Adrenal gland (tissue), 12 donors: Measurements from ENCODE around the gene INHBB. TPM values are rescaled to one million over a fixed set of nuclear protein-coding genes. Genes with fewer than 3 reads are reported as not detected.

Experiments used
- DNase-seq, 7 donors: peaks; one replicate each; pipeline ENCODE4 v3.0.0-alpha.2; 2019 to 2020
- H3K27ac ChIP-seq, 5 donors: fragments of 200-600 bp; sonication (generic) in 4 of 5; 1 replicate in 3 of 5; 2 replicates in 2 of 5; pipeline versions ENCODE4 v1.5.1 to v1.8.0; 2016 to 2020; ENCODE audit warnings: mild to moderate bottlenecking in 1 of 5
- H3K27me3 ChIP-seq: fragments of 200-600 bp; 2 replicates; pipeline ENCODE4 v1.8.0; 2021
- H3K36me3 ChIP-seq, 2 donors: fragments of 200-600 bp; replicated peaks in 1 of 2; 1 replicate in 1 of 2; 2 replicates in 1 of 2; pipeline versions ENCODE4 v1.5.1 to v1.8.0; 2018 to 2022
- H3K4me1 ChIP-seq, 2 donors: fragments of 200-600 bp; replicated peaks in 1 of 2; 1 replicate in 1 of 2; 2 replicates in 1 of 2; pipeline versions ENCODE4 v1.5.1 to v1.8.0; 2018 to 2021
- H3K4me3 ChIP-seq, 4 donors: fragments of 200-600 bp; sonication (generic) in 3 of 4; one replicate each; pipeline ENCODE4 v1.5.1; 2016 to 2018
- H3K9me3 ChIP-seq, 3 donors: fragments of 200-600 bp; sonication (generic) in 1 of 3; replicated peaks in 1 of 3; 1 replicate in 2 of 3; 2 replicates in 1 of 3; pipeline versions ENCODE4 v1.5.1 to v1.8.0; 2016 to 2021
- CTCF ChIP-seq, 6 experiments: fragments of 450-650 bp in 4 of 6; fragments of 200-600 bp in 2 of 6; sonication (generic) in 1 of 6; IDR thresholded peaks; 1 replicate in 5 of 6; 2 replicates in 1 of 6; pipeline versions ENCODE4 v1.5.1 to v1.8.0; 2016 to 2021; ENCODE audit warnings: antibody characterized with exemption in 6 of 6, mild to moderate bottlenecking in 2 of 6, moderate library complexity in 1 of 6
- POLR2A ChIP-seq, 2 donors: fragments of 450-650 bp; IDR thresholded peaks; one replicate each; pipeline ENCODE4 v1.6.1; 2017; ENCODE audit warnings: antibody characterized with exemption in 2 of 2, mild to moderate bottlenecking in 2 of 2, moderate library complexity in 1 of 2
- WGBS, 4 donors: extraction: QIAGEN DNeasy Blood & Tissue Kit in 2 of 4; methylation state at CpG; one replicate each; pipeline versions ENCODE4 v1.1.5 to v1.1.7; 2013 to 2017; 5-methylcytosine and 5-hydroxymethylcytosine counted together
- intact Hi-C, 2 donors: fragments of 100-400 bp; cut with DNase I; formaldehyde crosslinking; loops; one replicate each; pipeline versions ENCODE4 v1.14.1 to v1.15.0; 2022 to 2023
- polyA plus RNA-seq, 3 donors: library from polyadenylated mRNA; stranded (reverse); fragments of 200-250 nt in 2 of 3; fragments of 350-450 nt in 1 of 3; fragmentation: Illumina TruSeq in 1 of 3; extraction: RNeasy Lipid Tissue Mini Kit (QIAGEN cat#74804) in 1 of 3; gene quantifications; one replicate each; pipeline ENCODE4 v1.2.3, GENCODE V29; 2013 to 2014
- total RNA-seq, 9 donors: library from RNA; depleted of rRNA in 4 of 9; stranded (reverse); fragments of >200 nt in 4 of 9; fragments of 120-200 nt in 1 of 9; fragmentation: NEBNext Ultra II Directional in 1 of 9; extraction: Animal tissue kit (Norgen Biotek cat#: 25700) in 1 of 9; gene quantifications; one replicate each; pipeline versions ENCODE4 v1.1.0 to v1.2.4, GENCODE V29; 2013 to 2023
- donor health status: healthy with polysubstance abuse.
- donor health status: Bipolar disorder and iron deficiency.
- donor health status: DM: yes; HTN: yes; CAD: no.
- donor health status: DM: no; HTN: no; CAD: no.
- donor health status: DM: no; HTN: no; CAD: no.
- donor health status: DM: yes; HTN: yes; CAD: no.

The INHBB gene
- total and polyA plus RNA-seq, 12 donors = 0.28 to 9.1 (median 6.8) TPM

- intact Hi-C loops = no loop called here
- WGBS, 4 donors = 78 to 84% (median 84%) methylated on average over 11 to 16 of the region's 16 CpGs
- no peaks in the 10 kb centered on the region for H3K4me1 ChIP-seq
- DNase-seq = no peak
- no peaks in the 10 kb centered on the region for H3K9me3 ChIP-seq
- H3K36me3 ChIP-seq = no peaks in the 10 kb centered on the region
- H3K27me3 ChIP-seq = no peaks in the 10 kb centered on the region
- H3K4me3 ChIP-seq = no peak overlapping the region
- no peak for TF ChIP-seq CTCF (IDR thresholded peaks at IDR 0.05)
- H3K27ac ChIP-seq = no peak overlapping the region
Observed at GRCh38 chr2:120371969-120372625, 26.2 kb downstream of the INHBB start.

GRCh38 chr2:120372816-120373215, 26.9 kb downstream of the INHBB start:
- TF ChIP-seq CTCF (IDR thresholded peaks at IDR 0.05) (no peak), POLR2A (IDR thresholded peaks at IDR 0.05) (no peak)
- 78 to 94% (median 92%) methylated on average over 4 of the region's 4 CpGs for WGBS, 4 donors
- intact Hi-C loops = no loop called here
- H3K27me3 ChIP-seq = no peaks in the 10 kb centered on the region
- no peaks in the 10 kb centered on the region for H3K4me1 ChIP-seq
- no peaks in the 10 kb centered on the region for H3K9me3 ChIP-seq
- no peak overlapping the region for H3K27ac ChIP-seq
- no peaks in the 10 kb centered on the region for H3K36me3 ChIP-seq
- H3K4me3 ChIP-seq = no peak overlapping the region
- no peak for DNase-seq

- WGBS, 4 donors = 66 to 77% (median 70%) methylated on average over 10 of the region's 10 CpGs
- intact Hi-C loops = no loop called here
- H3K4me1 ChIP-seq = no peaks in the 10 kb centered on the region
- no peak overlapping the region for H3K27ac ChIP-seq
- no peak for TF ChIP-seq CTCF (IDR thresholded peaks at IDR 0.05)
- DNase-seq = no peak
- no peaks in the 10 kb centered on the region for H3K27me3 ChIP-seq
- H3K9me3 ChIP-seq = no peaks in the 10 kb centered on the region
- no peak overlapping the region for H3K4me3 ChIP-seq
- H3K36me3 ChIP-seq = no peaks in the 10 kb centered on the region
Observed at GRCh38 chr2:120373424-120373823, 27.5 kb downstream of the INHBB start.

GRCh38 chr2:120374821-120375220, 28.9 kb downstream of the INHBB start:
- WGBS, 4 donors = 83 to 90% (median 86%) methylated on average over 3 to 5 of the region's 5 CpGs; no CpG with 5 or more reads in 1 of the 4 donors
- DNase-seq = no peak
- no peak for TF ChIP-seq CTCF (IDR thresholded peaks at IDR 0.05)
- no peaks in the 10 kb centered on the region for H3K9me3 ChIP-seq
- H3K27me3 ChIP-seq = no peaks in the 10 kb centered on the region
- H3K4me1 ChIP-seq = no peaks in the 10 kb centered on the region
- no peak overlapping the region for H3K4me3 ChIP-seq
- no peak overlapping the region for H3K27ac ChIP-seq
- H3K36me3 ChIP-seq = no peaks in the 10 kb centered on the region
- intact Hi-C loops = no loop called here
